ENCODE results near the gene SLC35F6. TPM values are rescaled to one million over a fixed set of nuclear protein-coding genes. Genes with fewer than 3 reads are reported as not detected.
A peak's percentile ranks its signal among the peaks of the same experiment; 100 is the strongest.

The SLC35F6 gene
- total RNA-seq, 1 donor, result 80.8 TPM

GRCh38 chr2:26724784-26725520, 39.1 kb upstream of the SLC35F6 start:
- DNase-seq (ENCODE audit: low read depth), result no peak
- TF ChIP-seq CTCF (IDR thresholded peaks at IDR 0.05; ENCODE audit: insufficient read depth, low read length), result no peak
- no peak overlapping the region for H3K4me3 ChIP-seq (ENCODE audit: low read depth, low read length)

GRCh38 chr2:26725521-26725820, 38.6 kb upstream of the SLC35F6 start:
- TF ChIP-seq CTCF (IDR thresholded peaks at IDR 0.05; ENCODE audit: insufficient read depth, low read length), result no peak
- H3K4me3 ChIP-seq (ENCODE audit: low read depth, low read length), result no peak overlapping the region
- no peak for DNase-seq (ENCODE audit: low read depth)

- TF ChIP-seq CTCF (IDR thresholded peaks at IDR 0.05; ENCODE audit: insufficient read depth, low read length), result no peak
- no peak overlapping the region for H3K4me3 ChIP-seq (ENCODE audit: low read depth, low read length)
- no peak for DNase-seq (ENCODE audit: low read depth)
Measured at GRCh38 chr2:26726228-26726627, 37.9 kb upstream of the SLC35F6 start.

- peak overlapping the region; percentile 25 for H3K4me3 ChIP-seq (ENCODE audit: low read depth, low read length)
- DNase-seq (ENCODE audit: low read depth), result no peak
- peak; percentile 30 for TF ChIP-seq CTCF (IDR thresholded peaks at IDR 0.05; ENCODE audit: insufficient read depth, low read length)
Measured at GRCh38 chr2:26727641-26728561, 36.2 kb upstream of the SLC35F6 start.

GRCh38 chr2:26729311-26729710, 34.8 kb upstream of the SLC35F6 start:
- TF ChIP-seq CTCF (IDR thresholded peaks at IDR 0.05; ENCODE audit: insufficient read depth, low read length), result no peak
- DNase-seq (ENCODE audit: low read depth), result no peak
- H3K4me3 ChIP-seq (ENCODE audit: low read depth, low read length), result no peak overlapping the region

GRCh38 chr2:26730549-26731344, 33.3 kb upstream of the SLC35F6 start:
- H3K4me3 ChIP-seq (ENCODE audit: low read depth, low read length), result no peak overlapping the region
- no peak for DNase-seq (ENCODE audit: low read depth)
- no peak for TF ChIP-seq CTCF (IDR thresholded peaks at IDR 0.05; ENCODE audit: insufficient read depth, low read length)

Data from fibroblast of the aortic adventitia (primary cell).